ENCODE data around the gene CYFIP2. TPM values are rescaled to one million over a fixed set of nuclear protein-coding genes. Genes with fewer than 3 reads are reported as not detected.

Gene CYFIP2
- total and polyA plus RNA-seq, 7 experiments from 2014 or later, result 386 to 755 (median 431) TPM

GRCh38 chr5:157278319-157279037, 12.6 kb downstream of the CYFIP2 start:
- ChIA-PET POLR2A (interaction anchor here (0.6 to 2.2 kb wide), 10 partner anchors 9 to 89 kb away, joined by 3 to 9 read pairs (median 4); partner anchors contain the start of gene CYFIP2), CTCF (interaction anchor here (0.7 to 1.5 kb wide), 5 partner anchors 10 to 392 kb away, joined by 3 read pairs; no protein-coding TSS in a partner anchor)
- Mint-ChIP-seq H3K27me3 (no peaks in the 10 kb centered on the region), H3K4me3 (peak overlapping the region in 7 of 10 donors; percentile 6 to 75 (median 12)), H3K4me1 (peaks cover 63 to 99% (median 93%) of the 10 kb centered on the region in 7 donors), H3K27ac (peak overlapping the region; percentile 28 to 98 (median 63)), H3K9me3 (peaks cover 0 to 14% (median 0%) of the 10 kb centered on the region in 11 donors), H3K36me3 (peaks cover 0 to 54% (median 15%) of the 10 kb centered on the region in 5 donors)
- intact Hi-C loops (cut with micrococcal nuclease), result no loop called here
- DNase-seq (no peak), ATAC-seq (no peak)
- H3K27ac ChIP-seq (ENCODE audit: low read depth, low read length), result peak overlapping the region; percentile 17
- peaks cover 65 to 71% of the 10 kb centered on the region in 2 donors for H3K4me1 ChIP-seq (ENCODE audit: control insufficient read depth in 2 of 2, insufficient read depth in 2 of 2, low read length in 2 of 2)
- H3K9me3 ChIP-seq (ENCODE audit: control insufficient read depth in 2 of 3, low read length in 3 of 3), result no peaks in the 10 kb centered on the region
- H3K36me3 ChIP-seq (ENCODE audit: control insufficient read depth in 2 of 3, insufficient read depth in 3 of 3, low read length in 3 of 3), result no peaks in the 10 kb centered on the region
- no peak overlapping the region for H3K4me3 ChIP-seq (ENCODE audit: low read length)
- H3K27me3 ChIP-seq (ENCODE audit: control insufficient read depth in 2 of 2, insufficient read depth in 2 of 2, low read length in 2 of 2), result no peaks in the 10 kb centered on the region

GRCh38 chr5:157279605-157280239, 13.8 kb downstream of the CYFIP2 start:
- Mint-ChIP-seq H3K27ac (peak overlapping the region; percentile 20 to 98 (median 72)), H3K36me3 (peaks cover 0 to 53% (median 15%) of the 10 kb centered on the region in 5 donors), H3K4me3 (peak overlapping the region in 7 of 10 donors; percentile 32 to 75 (median 51)), H3K27me3 (no peaks in the 10 kb centered on the region), H3K9me3 (peaks cover 0 to 14% (median 0%) of the 10 kb centered on the region in 11 donors), H3K4me1 (peaks cover 66 to 99% (median 93%) of the 10 kb centered on the region in 7 donors)
- CTCF ChIA-PET, result interaction anchor here (0.7 to 1.5 kb wide), 3 partner anchors 23 to 142 kb away, joined by 3 to 5 read pairs (median 3); no protein-coding TSS in a partner anchor
- POLR2A ChIA-PET, result interaction anchor here (1.0 to 1.7 kb wide), 4 partner anchors 9 to 90 kb away, joined by 3 to 9 read pairs (median 4); partner anchors contain the start of gene CYFIP2
- no peak for DNase-seq
- ATAC-seq, result no peak
- Histone ChIP-seq H3K9me3 (ENCODE audit: control insufficient read depth in 2 of 3, low read length in 3 of 3) (no peaks in the 10 kb centered on the region), H3K27me3 (ENCODE audit: control insufficient read depth in 2 of 2, insufficient read depth in 2 of 2, low read length in 2 of 2) (no peaks in the 10 kb centered on the region), H3K27ac (ENCODE audit: low read depth, low read length) (peak overlapping the region; percentile 17), H3K36me3 (ENCODE audit: control insufficient read depth in 2 of 3, insufficient read depth in 3 of 3, low read length in 3 of 3) (no peaks in the 10 kb centered on the region), H3K4me3 (ENCODE audit: low read length) (no peak overlapping the region), H3K4me1 (ENCODE audit: control insufficient read depth in 2 of 2, insufficient read depth in 2 of 2, low read length in 2 of 2) (peaks cover 72 to 74% of the 10 kb centered on the region in 2 donors)
- intact Hi-C loops (cut with micrococcal nuclease), result no loop called here

- peak overlapping the region in 8 of 10 donors; percentile 1 to 75 (median 47) for H3K4me3 Mint-ChIP-seq
- no peak overlapping the region for H3K4me3 ChIP-seq (ENCODE audit: low read length)
- DNase-seq, result no peak
- peaks cover 0 to 54% (median 19%) of the 10 kb centered on the region in 5 donors for H3K36me3 Mint-ChIP-seq
- H3K4me1 Mint-ChIP-seq, result peaks cover 65 to 99% (median 97%) of the 10 kb centered on the region in 7 donors
- H3K4me1 ChIP-seq (ENCODE audit: control insufficient read depth in 2 of 2, insufficient read depth in 2 of 2, low read length in 2 of 2), result peaks cover 65 to 78% of the 10 kb centered on the region in 2 donors
- peak; percentile 33 for ATAC-seq
- no peaks in the 10 kb centered on the region for H3K27me3 ChIP-seq (ENCODE audit: control insufficient read depth in 2 of 2, insufficient read depth in 2 of 2, low read length in 2 of 2)
- H3K36me3 ChIP-seq (ENCODE audit: control insufficient read depth in 2 of 3, insufficient read depth in 3 of 3, low read length in 3 of 3), result peaks cover 7 to 11% (median 8%) of the 10 kb centered on the region in 3 experiments
- intact Hi-C loops (cut with micrococcal nuclease), result no loop called here
- no peaks in the 10 kb centered on the region for H3K9me3 ChIP-seq (ENCODE audit: control insufficient read depth in 2 of 3, low read length in 3 of 3)
- peaks cover 0 to 12% (median 0%) of the 10 kb centered on the region in 11 donors for H3K9me3 Mint-ChIP-seq
- CTCF ChIA-PET, result interaction anchor here (1.0 kb wide), 1 partner anchor 9 kb away, joined by 3 read pairs; no protein-coding TSS in a partner anchor
- H3K27me3 Mint-ChIP-seq, result no peaks in the 10 kb centered on the region
- H3K27ac ChIP-seq (ENCODE audit: low read depth, low read length), result peak overlapping the region; percentile 52
- H3K27ac Mint-ChIP-seq, result peak overlapping the region; percentile 27 to 98 (median 75)
- POLR2A ChIA-PET, result interaction anchor here (3.8 kb wide), 1 partner anchor 8 kb away, joined by 30 read pairs; no protein-coding TSS in a partner anchor
These were observed 15.0 kb downstream of the CYFIP2 start for GRCh38 chr5:157280927-157281326.

GRCh38 chr5:157282150-157282549, 16.2 kb downstream of the CYFIP2 start:
- CTCF ChIA-PET, result no interaction called here
- peaks cover 12 to 18% (median 14%) of the 10 kb centered on the region in 3 experiments for H3K36me3 ChIP-seq (ENCODE audit: control insufficient read depth in 2 of 3, insufficient read depth in 3 of 3, low read length in 3 of 3)
- H3K36me3 Mint-ChIP-seq, result peaks cover under 1 to 49% (median 16%) of the 10 kb centered on the region in 5 donors

DNA sequence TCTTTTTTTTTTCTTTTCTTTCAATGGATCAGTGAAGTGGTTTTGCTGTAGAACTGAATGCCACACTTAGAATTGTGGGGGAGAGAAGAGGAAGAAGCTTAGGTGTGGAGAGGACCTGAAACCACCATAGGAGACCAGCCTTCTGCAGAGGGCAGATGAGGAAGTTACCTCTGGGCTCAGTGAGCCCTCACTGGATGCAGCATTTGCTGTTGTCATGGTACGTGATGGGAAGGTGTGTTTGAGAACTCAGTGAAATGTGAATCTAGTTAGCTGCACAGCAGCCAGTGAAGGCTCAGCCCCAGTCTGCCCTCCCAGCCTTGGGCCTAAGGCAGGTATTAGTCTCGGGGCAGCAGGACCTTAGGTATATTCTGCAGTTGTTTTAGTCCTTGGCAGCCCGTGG, 17.5 kb downstream of the CYFIP2 start:
- ATAC-seq, result peak; percentile 91
- Histone ChIP-seq H3K4me1 (ENCODE audit: control insufficient read depth in 2 of 2, insufficient read depth in 2 of 2, low read length in 2 of 2) (peaks cover 47 to 79% of the 10 kb centered on the region in 2 donors), H3K4me3 (ENCODE audit: low read length) (no peak overlapping the region), H3K36me3 (ENCODE audit: control insufficient read depth in 2 of 3, insufficient read depth in 3 of 3, low read length in 3 of 3) (peaks cover 23 to 30% (median 23%) of the 10 kb centered on the region in 3 experiments), H3K27ac (ENCODE audit: low read depth, low read length) (peak overlapping the region; percentile 37), H3K27me3 (ENCODE audit: control insufficient read depth in 2 of 2, insufficient read depth in 2 of 2, low read length in 2 of 2) (no peaks in the 10 kb centered on the region), H3K9me3 (ENCODE audit: control insufficient read depth in 2 of 3, low read length in 3 of 3) (no peaks in the 10 kb centered on the region)
- H3K27ac Mint-ChIP-seq, result peak overlapping the region; percentile 60 to 98 (median 84)
- peaks cover 62 to 93% (median 90%) of the 10 kb centered on the region in 7 donors for H3K4me1 Mint-ChIP-seq
- ChIA-PET POLR2A (interaction anchor here (0.6 to 3.8 kb wide), 9 partner anchors 11 to 118 kb away, joined by 3 to 30 read pairs (median 5); partner anchors contain the start of genes CYFIP2 and ITK), CTCF (interaction anchor here (0.8 to 1.2 kb wide), 4 partner anchors 16 to 134 kb away, joined by 3 to 5 read pairs (median 4); no protein-coding TSS in a partner anchor)
- intact Hi-C loops (cut with micrococcal nuclease), result loop anchor here (1.0 to 2.0 kb wide), 6 partner anchors 9 to 19 kb away; partner anchors contain the start of gene CYFIP2 (in 1 of the 2)
- no peaks in the 10 kb centered on the region for H3K27me3 Mint-ChIP-seq
- H3K9me3 Mint-ChIP-seq, result peaks cover 0 to 12% (median 0%) of the 10 kb centered on the region in 11 donors
- peaks cover 5 to 52% (median 29%) of the 10 kb centered on the region in 5 donors for H3K36me3 Mint-ChIP-seq
- peak in 4 of 9 donors; percentile 21 to 45 (median 36) for DNase-seq
- H3K4me3 Mint-ChIP-seq, result peak overlapping the region; percentile 6 to 75 (median 60)

More at GRCh38 chr5:157282150-157282549, 16.2 kb downstream of the CYFIP2 start:
- peak overlapping the region; percentile 39 for H3K27ac ChIP-seq (ENCODE audit: low read depth, low read length)
- H3K4me1 Mint-ChIP-seq, result peaks cover 58 to 92% (median 88%) of the 10 kb centered on the region in 7 donors
- no peaks in the 10 kb centered on the region for H3K9me3 ChIP-seq (ENCODE audit: control insufficient read depth in 2 of 3, low read length in 3 of 3)
- H3K9me3 Mint-ChIP-seq, result peaks cover 0 to 12% (median 0%) of the 10 kb centered on the region in 11 donors
- intact Hi-C loops (cut with micrococcal nuclease), result loop anchor here (2.0 kb wide), 3 partner anchors 13 to 21 kb away; partner anchors contain the start of gene CYFIP2 (in 1 of the 2)
- no peaks in the 10 kb centered on the region for H3K27me3 ChIP-seq (ENCODE audit: control insufficient read depth in 2 of 2, insufficient read depth in 2 of 2, low read length in 2 of 2)
- POLR2A ChIA-PET, result interaction anchor here (2.8 to 3.8 kb wide), 2 partner anchors 9 to 21 kb away, joined by 7 to 30 read pairs; no protein-coding TSS in a partner anchor
- H3K4me3 Mint-ChIP-seq, result peak overlapping the region in 9 of 10 donors; percentile 6 to 75 (median 54)
- peak overlapping the region; percentile 60 to 98 (median 84) for H3K27ac Mint-ChIP-seq
- H3K27me3 Mint-ChIP-seq, result no peaks in the 10 kb centered on the region
- no peak for DNase-seq
- H3K4me1 ChIP-seq (ENCODE audit: control insufficient read depth in 2 of 2, insufficient read depth in 2 of 2, low read length in 2 of 2), result peaks cover 58 to 77% of the 10 kb centered on the region in 2 donors
- no peak overlapping the region for H3K4me3 ChIP-seq (ENCODE audit: low read length)
- ATAC-seq, result no peak
